ENCODE results near the gene SLC6A18.
"Not testable (repeated sequence)": the region's sequence is repeated elsewhere in the genome, so short reads cannot be mapped to it uniquely, and the experiment has no call there.

Gene SLC6A18

GRCh38 chr5:1290956-1291355 is 65.8 kb downstream of the SLC6A18 start:
- not testable (repeated sequence) for DNase-seq (ENCODE audit: low read depth in 2 of 2)

GRCh38 chr5:1291611-1292080 is 66.5 kb downstream of the SLC6A18 start:
- no peak for DNase-seq (ENCODE audit: low read depth in 2 of 2)

- DNase-seq (ENCODE audit: low read depth in 2 of 2) = no peak
Measured at GRCh38 chr5:1292139-1292538, 67.0 kb downstream of the SLC6A18 start.

GRCh38 chr5:1292846-1293415 is 67.8 kb downstream of the SLC6A18 start:
- no peak for DNase-seq (ENCODE audit: low read depth in 2 of 2)

- DNase-seq (ENCODE audit: low read depth in 2 of 2) = no peak
Measured at GRCh38 chr5:1293416-1294205, 68.4 kb downstream of the SLC6A18 start.

- no peak for DNase-seq (ENCODE audit: low read depth in 2 of 2)
Measured at GRCh38 chr5:1294206-1294834, 69.1 kb downstream of the SLC6A18 start.

GRCh38 chr5:1294835-1295649 is 69.9 kb downstream of the SLC6A18 start, which contains the start of gene TERT:
TSS of gene TERT (minus strand) at chr5:1295068. CDS start at chr5:1294989, 79 bp downstream.
- DNase-seq (ENCODE audit: low read depth in 2 of 2) = peak; percentile 20 to 44

GRCh38 chr5:1295650-1296037 is 70.5 kb downstream of the SLC6A18 start:
- DNase-seq (ENCODE audit: low read depth in 2 of 2) = no peak

Data from stimulated activated CD8-positive, alpha-beta memory T cell treated with anti-CD3 and anti-CD28 coated beads, Interleukin-2, amount 100 ng/mL, for 1 hour (primary cell).